HCT116 (cell line): ENCODE measurements around the gene PDE4D. TPM values are rescaled to one million over a fixed set of nuclear protein-coding genes. Genes with fewer than 3 reads are reported as not detected.

Experiments
- ATAC-seq: fragments of 200-7000 bp; cut with Tn5 transposase; 2 replicates; pipeline ENCODE4 v1.9.1; 2020; ENCODE audit warnings: mild to moderate bottlenecking, moderate library complexity
- BruUV-seq: library from RNA; stranded (reverse); fragments of 400-500 nt; replicated peaks from 2 replicates; lab custom pipeline; 2021; lab: Mats Ljungman, UMichigan
- CTCF ChIA-PET: fragments of 300-600 bp; sonication (Branson Sonifier 250); formaldehyde crosslinking; loops from one replicate; lab custom pipeline; 2021; ENCODE audit warnings: antibody characterized with exemption; lab: Charles Lee
- POLR2A ChIA-PET: fragments of 300-600, 350-600 bp; sonication (Branson Sonifier 250); formaldehyde crosslinking; loops from one replicate; lab custom pipeline; 2021; ENCODE audit warnings: antibody characterized with exemption; lab: Charles Lee
- RAD21 ChIA-PET, 2 experiments: fragments of 300-600 bp; sonication (Branson Sonifier 250); formaldehyde crosslinking; loops; one replicate each; lab custom pipeline; 2023; ENCODE audit warnings: low total read pairs in 2 of 2; ENCODE audit not compliant: uncharacterized antibody in 2 of 2, unreplicated experiment in 2 of 2, low non-redundant PET in 1 of 2; lab: Charles Lee
- DNase-seq: peaks from one replicate; pipeline ENCODE4 v3.0.0-alpha.2; 2010; ENCODE audit warnings: low read depth, low spot score
- H2AFZ ChIP-seq: fragments of 200-600 bp; shearing (Covaris generic), sonication (generic); 2 replicates; pipeline ENCODE4 v1.6.1; 2017; ENCODE audit warnings: low read depth, mixed run types, mixed read lengths, antibody characterized with exemption, low read length; ENCODE audit not compliant: poor library complexity, severe bottlenecking
- H3K27ac ChIP-seq: 2 replicates; pipeline ENCODE4 v1.5.1; 2012; ENCODE audit warnings: low read depth, low read length
- H3K27me3 ChIP-seq: fragments of 200-600 bp; sonication (generic); 2 replicates; pipeline ENCODE4 v1.6.1; 2016; ENCODE audit warnings: mixed run types, low read length, mixed read lengths; ENCODE audit not compliant: insufficient read depth
- H3K36me3 ChIP-seq, 2 experiments: fragments of 200-500 bp in 1 of 2; fragments of 200-600 bp in 1 of 2; sonication (Bioruptor generic) in 1 of 2; sonication (generic) in 1 of 2; 2 replicates each; pipeline versions ENCODE4 v1.5.1 to v1.6.1; 2014 to 2016; ENCODE audit warnings: low read length in 2 of 2, inconsistent platforms in 1 of 2, mixed read lengths in 1 of 2, mixed run types in 1 of 2; ENCODE audit not compliant: insufficient read depth in 2 of 2, control insufficient read depth in 1 of 2
- H3K4me1 ChIP-seq, 2 experiments: fragments of 200-600 bp in 1 of 2; sonication (generic) in 1 of 2; 2 replicates each; pipeline versions ENCODE4 v1.5.1 to v1.6.1; 2012 to 2017; ENCODE audit warnings: low read length in 2 of 2, inconsistent platforms in 1 of 2, mild to moderate bottlenecking in 1 of 2, mixed read lengths in 1 of 2, mixed run types in 1 of 2, moderate library complexity in 1 of 2; ENCODE audit not compliant: insufficient read depth in 2 of 2, control insufficient read depth in 1 of 2
- H3K4me2 ChIP-seq: fragments of 200-600 bp; sonication (generic); 2 replicates; pipeline ENCODE4 v1.6.1; 2017; ENCODE audit warnings: mixed run types, low read length, mixed read lengths
- H3K4me3 ChIP-seq, 2 experiments: fragments of 200-600 bp in 1 of 2; sonication (generic) in 1 of 2; replicated peaks in 1 of 2; 2 replicates each; pipeline ENCODE4 v1.5.1; 2011 to 2016; ENCODE audit warnings: low read length in 2 of 2, control low read depth in 1 of 2, low read depth in 1 of 2, mild to moderate bottlenecking in 1 of 2, mixed read lengths in 1 of 2, mixed run types in 1 of 2
- H3K79me2 ChIP-seq: fragments of 200-600 bp; sonication (generic); 2 replicates; pipeline ENCODE4 v1.6.1; 2017; ENCODE audit warnings: mild to moderate bottlenecking, mixed run types, low read length, moderate library complexity, mixed read lengths; ENCODE audit not compliant: insufficient read depth
- H3K9ac ChIP-seq: fragments of 200-600 bp; sonication (generic); 2 replicates; pipeline ENCODE4 v1.6.1; 2016; ENCODE audit warnings: low read length, mixed read lengths
- H3K9me2 ChIP-seq: fragments of 200-600 bp; sonication (generic), shearing (Covaris generic); 2 replicates; pipeline ENCODE4 v1.6.1; 2017; ENCODE audit warnings: mixed run types, mild to moderate bottlenecking, moderate library complexity; ENCODE audit not compliant: insufficient read depth
- H3K9me3 ChIP-seq, 2 experiments: fragments of 200-500 bp in 1 of 2; fragments of 200-600 bp in 1 of 2; sonication (Bioruptor generic) in 1 of 2; sonication (generic) in 1 of 2; 2 replicates each; pipeline ENCODE4 v1.6.1; 2014 to 2017; ENCODE audit warnings: low read length in 2 of 2, mixed read lengths in 2 of 2, inconsistent platforms in 1 of 2, low read depth in 1 of 2, mild to moderate bottlenecking in 1 of 2, mixed run types in 1 of 2, moderate library complexity in 1 of 2; ENCODE audit not compliant: control insufficient read depth in 1 of 2, insufficient read depth in 1 of 2
- H4K20me1 ChIP-seq: fragments of 200-600 bp; sonication (generic), shearing (Covaris generic); 2 replicates; pipeline ENCODE4 v1.6.1; 2017; ENCODE audit warnings: mixed run types, mild to moderate bottlenecking, moderate library complexity; ENCODE audit not compliant: insufficient read depth
- CBX3 ChIP-seq: IDR thresholded peaks from 2 replicates; pipeline ENCODE4 v1.6.1; 2012; ENCODE audit warnings: low read depth
- ELF1 ChIP-seq: IDR thresholded peaks from 2 replicates; pipeline ENCODE4 v1.6.1; 2012; ENCODE audit warnings: low read depth, borderline replicate concordance
- FOSL1 ChIP-seq: IDR thresholded peaks from 2 replicates; pipeline ENCODE4 v1.6.1; 2012; ENCODE audit warnings: low read depth
- JUND ChIP-seq: IDR thresholded peaks from 2 replicates; pipeline ENCODE4 v1.6.1; 2012
- REST ChIP-seq: IDR thresholded peaks from 2 replicates; pipeline ENCODE4 v1.6.1; 2012; ENCODE audit warnings: low read depth
- SP1 ChIP-seq: IDR thresholded peaks from 2 replicates; pipeline ENCODE4 v1.6.1; 2012; ENCODE audit warnings: low read depth
- ZBTB33 ChIP-seq: IDR thresholded peaks from 2 replicates; pipeline ENCODE4 v1.6.1; 2011; ENCODE audit warnings: mild to moderate bottlenecking, low read length, moderate library complexity; ENCODE audit not compliant: insufficient replicate concordance; ENCODE audit errors: extremely low read depth
- ZFX ChIP-seq: fragments of 450-650 bp; IDR thresholded peaks from 2 replicates; pipeline ENCODE4 v1.6.1; 2017
- intact Hi-C: fragments of 100-400 bp; cut with micrococcal nuclease; formaldehyde crosslinking; loops from 2 replicates; pipeline ENCODE4 v1.10.0; 2022
- total RNA-seq: library from RNA; stranded (reverse); gene quantifications from one replicate; pipeline ENCODE4 v1.2.1, GENCODE V29; 2021; ENCODE audit not compliant: unreplicated experiment

Gene PDE4D
- total RNA-seq, 1 experiment from 2014 or later: 1.1 TPM

GRCh38 chr5:59540366-59540765 lies 353.2 kb downstream of the PDE4D start:
- Histone ChIP-seq H3K4me2 (no peak overlapping the region), H3K9ac (no peak overlapping the region), H3K79me2 (no peaks in the 10 kb centered on the region), H2AFZ (no peak overlapping the region), H3K4me3 (no peak overlapping the region), H3K4me1 (no peaks in the 10 kb centered on the region), H3K36me3 (no peaks in the 10 kb centered on the region), H4K20me1 (no peaks in the 10 kb centered on the region; the same call in 1 of the 2 replicates), H3K27ac (no peak overlapping the region), H3K27me3 (0 out of 2 replicates have a peak, but pooled peaks cover 3% of the 10 kb centered on the region), H3K9me2 (no peaks in the 10 kb centered on the region), H3K9me3 (no peaks in the 10 kb centered on the region)
- ATAC-seq: no peak
- no peak for TF ChIP-seq ZBTB33
- no peak for TF ChIP-seq CBX3
- TF ChIP-seq REST: no peak
- no peak for TF ChIP-seq JUND
- no peak for TF ChIP-seq ZFX
- TF ChIP-seq FOSL1: no peak
- TF ChIP-seq SP1: no peak
- no peak for TF ChIP-seq ELF1
- ChIA-PET RAD21 (interaction anchor here in 1 of 2 experiments (0.6 kb wide), 1 partner anchor 197 kb away, joined by 4 read pairs; no protein-coding TSS in a partner anchor), POLR2A (no interaction called here), CTCF (no interaction called here)
- DNase-seq: no peak
- BruUV-seq: no TSS peak
- intact Hi-C loops: no loop called here
